ENCODE measurements around the gene NPY2R.

The NPY2R gene, protein sequence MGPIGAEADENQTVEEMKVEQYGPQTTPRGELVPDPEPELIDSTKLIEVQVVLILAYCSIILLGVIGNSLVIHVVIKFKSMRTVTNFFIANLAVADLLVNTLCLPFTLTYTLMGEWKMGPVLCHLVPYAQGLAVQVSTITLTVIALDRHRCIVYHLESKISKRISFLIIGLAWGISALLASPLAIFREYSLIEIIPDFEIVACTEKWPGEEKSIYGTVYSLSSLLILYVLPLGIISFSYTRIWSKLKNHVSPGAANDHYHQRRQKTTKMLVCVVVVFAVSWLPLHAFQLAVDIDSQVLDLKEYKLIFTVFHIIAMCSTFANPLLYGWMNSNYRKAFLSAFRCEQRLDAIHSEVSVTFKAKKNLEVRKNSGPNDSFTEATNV

DNA sequence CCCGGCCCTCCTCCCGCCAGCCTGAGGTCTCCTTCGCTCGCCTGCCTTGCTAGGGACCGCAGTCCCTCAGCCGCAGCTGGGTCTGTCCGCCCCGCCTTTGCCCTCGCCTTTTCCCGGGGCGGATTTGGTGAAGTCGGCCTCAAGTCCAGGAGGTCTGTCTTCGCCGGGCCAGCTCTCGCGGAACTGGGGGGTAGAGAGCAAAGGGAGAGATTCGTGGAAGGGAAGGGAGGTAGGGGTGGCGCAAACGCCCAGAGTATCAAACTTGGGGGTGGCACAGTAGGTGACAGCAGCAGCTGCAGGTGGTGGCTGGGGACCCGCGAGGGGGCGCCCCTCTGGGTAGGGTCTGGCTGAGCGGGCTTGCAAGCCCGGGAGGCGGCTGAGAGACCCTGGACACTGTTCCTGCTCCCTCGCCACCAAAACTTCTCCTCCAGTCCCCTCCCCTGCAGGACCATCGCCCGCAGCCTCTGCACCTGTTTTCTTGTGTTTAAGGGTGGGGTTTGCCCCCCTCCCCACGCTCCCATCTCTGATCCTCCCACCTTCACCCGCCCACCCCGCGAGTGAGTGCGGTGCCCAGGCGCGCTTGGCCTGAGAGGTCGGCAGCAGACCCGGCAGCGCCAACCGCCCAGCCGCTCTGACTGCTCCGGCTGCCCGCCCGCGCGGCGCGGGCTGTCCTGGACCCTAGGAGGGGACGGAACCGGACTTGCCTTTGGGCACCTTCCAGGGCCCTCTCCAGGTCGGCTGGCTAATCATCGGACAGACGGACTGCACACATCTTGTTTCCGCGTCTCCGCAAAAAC lies at the start of gene NPY2R:
Gene NPY2R, plus strand, starts transcription at position 379 of the 797 bp plus-strand sequence. CDS start 5,304 bp downstream, outside the sequence.
- DNase-seq: no peak

GRCh38 chr4:155161357-155161756 lies 47.1 kb upstream of the NPY2R start:
- no peak for DNase-seq

GRCh38 chr4:155164718-155165117 lies 43.7 kb upstream of the NPY2R start:
- DNase-seq: no peak

- DNase-seq: no peak
Measured at GRCh38 chr4:155170569-155170968, 37.9 kb upstream of the NPY2R start.

DNA sequence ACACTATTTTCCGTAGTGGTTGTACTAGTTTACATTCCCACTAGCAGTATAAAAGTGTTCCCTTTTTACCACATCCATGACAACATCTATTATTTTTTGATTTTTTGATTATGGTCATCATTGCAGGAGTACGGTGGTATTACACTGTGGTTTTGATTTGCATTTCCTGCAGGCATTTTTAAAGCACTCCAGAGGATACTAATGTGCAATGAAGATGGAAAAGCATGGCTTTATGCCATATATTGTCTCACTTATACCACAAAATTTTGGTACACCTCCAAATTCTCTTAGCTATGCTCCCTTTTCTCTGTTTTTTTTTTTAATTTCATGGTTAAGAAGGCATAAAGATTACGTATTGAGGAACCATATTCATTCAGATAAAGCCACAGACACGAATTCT lies 35.1 kb upstream of the NPY2R start:
- no peak for DNase-seq

- no peak for DNase-seq
Measured at GRCh38 chr4:155174668-155175067, 33.8 kb upstream of the NPY2R start.

DNA sequence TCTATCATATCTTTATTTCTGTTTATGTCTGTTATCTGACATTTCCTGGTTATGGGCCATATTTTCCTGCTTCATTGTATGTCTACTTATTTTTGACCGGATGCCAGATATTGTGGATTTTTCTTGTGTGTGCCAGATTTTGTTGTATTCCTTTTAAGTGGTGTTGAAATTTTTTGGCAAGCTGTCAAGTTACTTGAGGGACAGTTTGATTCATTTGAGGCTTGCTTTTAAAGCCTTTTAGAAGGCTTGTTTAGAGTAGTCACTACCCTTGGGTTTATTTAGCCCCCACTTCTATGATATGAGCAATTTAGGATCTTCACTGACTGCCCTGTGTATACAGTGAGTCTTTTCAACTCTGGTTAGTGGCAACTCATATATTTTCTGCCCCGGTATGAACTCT lies 29.2 kb upstream of the NPY2R start:
- DNase-seq: no peak

DNA sequence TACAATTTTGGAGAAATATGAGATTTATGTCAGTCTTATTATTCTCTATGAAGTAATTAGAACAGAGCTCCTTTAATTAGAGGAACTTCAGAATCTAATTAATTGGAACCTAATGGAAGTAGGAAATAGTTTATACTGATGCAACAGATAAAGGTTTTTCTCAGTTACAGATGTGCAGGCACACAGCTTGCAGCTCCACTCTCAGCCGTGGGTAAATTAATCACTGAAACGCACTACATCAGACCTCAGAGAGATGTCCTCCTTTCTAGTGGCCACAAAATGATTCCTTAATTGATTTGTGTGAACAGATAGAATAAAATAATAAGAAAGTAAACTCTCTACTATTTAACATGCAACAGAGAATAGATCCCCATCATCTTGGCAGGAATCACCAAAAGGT lies 21.5 kb upstream of the NPY2R start:
- no peak for DNase-seq

DNA sequence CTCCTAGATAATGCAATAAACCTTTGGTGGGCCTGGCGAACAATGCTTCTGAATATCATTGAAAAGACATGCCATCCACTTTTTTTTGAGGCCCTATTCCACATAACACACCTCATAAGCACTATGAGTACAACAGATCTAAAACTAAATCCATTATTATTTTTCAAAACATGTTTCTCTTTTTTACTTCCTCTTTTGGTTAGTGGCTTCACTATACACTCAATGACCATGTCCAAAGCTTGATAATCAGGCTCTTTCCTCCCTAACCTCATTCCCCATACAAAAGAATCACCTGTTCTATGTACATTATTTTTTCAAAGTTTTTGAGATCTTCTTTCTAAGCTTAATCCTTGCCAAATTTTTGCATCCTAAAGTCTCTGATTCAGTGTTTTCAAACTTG lies 20.4 kb upstream of the NPY2R start:
- DNase-seq: no peak

- DNase-seq: no peak
Measured at GRCh38 chr4:155190099-155190498, 18.3 kb upstream of the NPY2R start.

GRCh38 chr4:155197757-155198156 lies 10.7 kb upstream of the NPY2R start:
- no peak for DNase-seq

GRCh38 chr4:155207534-155208257 lies 740 bp upstream of the NPY2R start:
- DNase-seq: no peak

GRCh38 chr4:155220025-155220424 lies 11.6 kb downstream of the NPY2R start:
- no peak for DNase-seq

GRCh38 chr4:155227131-155227530 lies 18.7 kb downstream of the NPY2R start:
- no peak for DNase-seq

- DNase-seq: no peak
Measured at GRCh38 chr4:155228713-155229112, 20.3 kb downstream of the NPY2R start.

DNA sequence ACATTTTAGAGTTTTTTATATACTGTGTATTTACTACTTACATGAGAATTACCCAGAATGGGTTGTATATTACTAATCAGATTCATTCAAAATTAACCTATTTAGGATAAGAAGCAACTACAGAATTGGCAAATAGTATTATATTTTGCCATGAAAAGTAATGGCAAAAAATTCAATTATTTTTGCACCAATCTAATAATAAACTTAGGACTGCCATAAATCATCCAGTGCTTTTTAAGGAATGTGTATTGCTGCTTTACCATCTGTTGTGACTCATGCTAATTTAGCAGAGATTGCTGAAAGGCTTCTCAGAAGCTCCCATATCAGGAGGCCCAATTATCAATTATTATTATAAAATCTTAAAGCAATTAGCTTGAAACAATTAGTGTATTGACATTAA lies 24.0 kb downstream of the NPY2R start:
- no peak for DNase-seq

- DNase-seq: no peak
Measured at GRCh38 chr4:155234206-155234605, 25.8 kb downstream of the NPY2R start.

GRCh38 chr4:155237567-155237966 lies 29.1 kb downstream of the NPY2R start:
- no peak for DNase-seq

DNA sequence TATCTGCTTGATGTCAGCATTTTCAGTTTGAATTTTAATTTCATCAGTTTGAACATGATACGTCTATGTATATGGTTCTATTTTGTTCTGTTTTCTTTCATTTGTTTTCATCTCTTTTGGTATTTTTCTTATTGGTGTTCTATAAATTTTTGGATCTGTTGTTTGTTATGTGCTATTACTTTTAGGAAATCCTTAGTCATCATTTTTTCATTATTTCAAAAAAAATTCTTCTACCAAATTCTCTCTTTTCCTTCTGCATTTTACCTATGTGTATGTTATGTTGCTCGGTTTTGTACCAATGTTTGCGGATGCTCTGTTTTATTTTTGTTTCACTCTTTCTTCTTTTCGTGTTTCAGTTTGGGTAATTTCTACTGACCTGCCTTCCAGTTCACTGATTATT lies 32.8 kb downstream of the NPY2R start:
- DNase-seq: no peak

DNA sequence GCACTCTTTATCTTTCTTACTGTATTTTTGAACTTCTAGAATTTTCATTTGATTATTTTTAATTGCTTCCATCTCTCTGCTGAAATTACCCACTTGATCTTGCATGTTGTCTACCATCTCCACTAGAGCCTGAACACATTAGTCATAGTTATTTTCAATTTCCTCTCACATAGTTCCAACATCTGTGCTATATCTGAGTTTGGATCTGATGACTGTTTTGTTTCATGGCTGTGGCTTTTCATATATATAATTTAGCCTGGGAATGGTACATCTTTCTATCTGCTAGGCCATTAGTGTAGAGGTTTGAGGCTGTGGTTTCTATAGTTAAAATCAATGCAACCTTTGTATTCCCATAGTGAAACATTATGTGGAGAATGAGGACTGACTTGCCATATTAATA lies 33.2 kb downstream of the NPY2R start:
- no peak for DNase-seq

GRCh38 chr4:155245105-155245504 lies 36.7 kb downstream of the NPY2R start:
- no peak for DNase-seq

DNA sequence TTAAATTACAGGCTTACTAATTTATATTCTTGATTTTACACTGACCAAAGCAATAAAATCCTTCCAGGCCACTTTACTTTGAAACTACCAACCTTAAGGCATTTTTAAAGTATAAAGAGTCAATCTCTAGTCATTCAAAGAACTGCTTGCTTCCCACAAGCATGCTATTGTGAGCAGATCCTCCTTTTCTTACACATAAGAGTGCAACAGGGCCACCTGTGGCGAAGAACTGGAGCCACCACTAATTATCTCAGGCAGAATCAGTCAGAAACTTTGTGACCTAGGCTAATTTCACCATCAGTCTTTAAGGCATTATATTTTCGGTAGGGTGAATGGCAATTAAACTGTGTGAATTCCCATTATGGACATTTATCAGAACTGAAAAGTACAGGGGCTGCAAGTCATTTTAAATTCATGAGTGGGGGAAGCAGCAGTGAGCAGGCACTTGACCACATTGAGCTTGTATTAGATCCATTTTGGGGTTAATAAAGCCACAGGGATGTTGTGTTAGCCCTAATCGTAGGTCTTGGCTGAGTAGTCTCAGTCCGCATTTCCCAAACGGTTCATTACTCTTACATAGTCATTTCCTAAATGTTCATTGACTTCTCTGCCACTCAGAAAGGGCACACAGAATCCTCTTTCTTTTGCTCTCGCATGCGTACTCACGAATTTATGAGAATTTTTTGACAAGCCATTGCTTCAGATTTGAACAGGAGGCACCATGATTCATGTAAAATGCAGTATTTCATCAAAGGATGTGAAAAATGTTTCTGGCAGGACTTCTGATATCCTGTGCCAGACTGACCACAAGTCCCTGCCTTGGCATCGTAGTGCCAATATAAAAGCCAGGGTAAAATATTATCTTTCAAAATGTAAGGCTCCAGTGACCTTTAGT lies 39.8 kb downstream of the NPY2R start:
- no peak for DNase-seq
